ENCODE data around the gene GRIN2C.

GRCh38 chr17:74851612-74852236, 8.0 kb downstream of the GRIN2C start:
- TF ChIP-seq ZNF70 (CRISPR knock-in tag; IDR thresholded peaks at IDR 0.05) (no peak), RARB (CRISPR knock-in tag; IDR thresholded peaks at IDR 0.05) (no peak), TOX (CRISPR knock-in tag; IDR thresholded peaks at IDR 0.05; ENCODE audit: borderline replicate concordance) (no peak), CSRNP3 (CRISPR knock-in tag; IDR thresholded peaks at IDR 0.05) (no peak), SNAI2 (CRISPR knock-in tag; IDR thresholded peaks at IDR 0.05) (no peak), PATZ1 (CRISPR knock-in tag; IDR thresholded peaks at IDR 0.05; ENCODE audit: borderline replicate concordance) (no peak), ARNTL (CRISPR knock-in tag; IDR thresholded peaks at IDR 0.05; ENCODE audit: borderline replicate concordance, low read depth) (no peak)
